GM12878 (cell line): ENCODE measurements around the gene FAM163B. TPM values are rescaled to one million over a fixed set of nuclear protein-coding genes. Genes with fewer than 3 reads are reported as not detected.

ENCODE experiments used
- ATAC-seq: fragments of 200-7000 bp; cut with Tn5 transposase; 3 replicates; pipeline ENCODE4 v1.9.1; 2020; ENCODE audit warnings: mild to moderate bottlenecking, moderate library complexity
- BruUV-seq: library from RNA; stranded (reverse); fragments of 400-500 nt; replicated peaks from 2 replicates; lab custom pipeline; 2021; lab: Mats Ljungman, UMichigan
- CTCF ChIA-PET: fragments of 300-600 bp; sonication (Branson Sonifier 250); formaldehyde crosslinking; extraction: SDS; loops from one replicate; lab custom pipeline; 2021; ENCODE audit warnings: inconsistent platforms; lab: Yijun Ruan, JAX
- POLR2A ChIA-PET: fragments of 350-600 bp; formaldehyde crosslinking; extraction: SDS; loops from one replicate; lab custom pipeline; 2021; ENCODE audit warnings: inconsistent platforms; lab: Charles Lee
- RAD21 ChIA-PET: fragments of 300-600 bp; sonication (Branson Sonifier 250); formaldehyde crosslinking; loops from one replicate; lab custom pipeline; 2023; ENCODE audit warnings: antibody characterized with exemption; ENCODE audit not compliant: unreplicated experiment; lab: Charles Lee
- SMC1A ChIA-PET: fragments of 300-600 bp; sonication (Branson Sonifier 250); formaldehyde crosslinking; loops from one replicate; lab custom pipeline; 2023; ENCODE audit not compliant: unreplicated experiment, uncharacterized antibody; lab: Charles Lee
- DNase-seq: peaks from one replicate; pipeline ENCODE4 v3.0.0-alpha.2; 2011; ENCODE audit warnings: low read depth, low spot score
- FAIRE-seq: peaks from 3 replicates; lab custom pipeline; 2011; peaks lifted over from hg19 to GRCh38; lab: Jason Lieb, UNC
- H2AFZ ChIP-seq: 2 replicates; pipeline ENCODE4 v1.6.0; 2011; ENCODE audit warnings: low read depth, low read length, control low read depth; ENCODE audit not compliant: control insufficient read depth
- H3K27ac ChIP-seq: 2 replicates; pipeline ENCODE4 v1.5.1; 2011; ENCODE audit warnings: control low read depth; ENCODE audit not compliant: control insufficient read depth, insufficient read depth
- H3K27me3 ChIP-seq, 2 experiments: replicated peaks in 1 of 2; 2 replicates each; pipeline versions ENCODE4 v1.6.0 to v1.6.1; 2011; ENCODE audit warnings: low read length in 1 of 2; ENCODE audit not compliant: control insufficient read depth in 2 of 2, insufficient read depth in 2 of 2
- H3K36me3 ChIP-seq, 2 experiments: 2 replicates each; pipeline ENCODE4 v1.5.1; 2011; ENCODE audit warnings: low read length in 1 of 2; ENCODE audit not compliant: control insufficient read depth in 2 of 2, insufficient read depth in 2 of 2
- H3K4me1 ChIP-seq: 2 replicates; pipeline ENCODE4 v1.6.1; 2011; ENCODE audit warnings: mild to moderate bottlenecking, low read length, moderate library complexity, mixed read lengths; ENCODE audit not compliant: control insufficient read depth, insufficient read depth
- H3K4me2 ChIP-seq: 2 replicates; pipeline ENCODE4 v1.6.0; 2011; ENCODE audit warnings: control low read depth; ENCODE audit not compliant: control insufficient read depth, insufficient read depth
- H3K4me3 ChIP-seq: fragments of 200-600 bp; sonication (generic); 2 replicates; pipeline ENCODE4 v1.5.1; 2016
- H3K79me2 ChIP-seq: 2 replicates; pipeline ENCODE4 v1.6.0; 2011; ENCODE audit warnings: low read length; ENCODE audit not compliant: control insufficient read depth, insufficient read depth
- H3K9ac ChIP-seq: 2 replicates; pipeline ENCODE4 v1.8.0; 2011; ENCODE audit warnings: low read length, control low read depth, mixed read lengths; ENCODE audit not compliant: control insufficient read depth, insufficient read depth
- H3K9me3 ChIP-seq: replicated peaks from 3 replicates; pipeline ENCODE4 v1.5.1; 2011; ENCODE audit warnings: mild to moderate bottlenecking, low read length; ENCODE audit not compliant: control insufficient read depth, insufficient read depth
- H4K20me1 ChIP-seq: 2 replicates; pipeline ENCODE4 v1.6.0; 2011; ENCODE audit not compliant: control insufficient read depth, insufficient read depth
- KDM1A ChIP-seq: fragments of 200-600 bp; sonication (generic); IDR thresholded peaks from 2 replicates; pipeline ENCODE4 v1.6.1; 2016; ENCODE audit warnings: borderline replicate concordance
- PML ChIP-seq: IDR thresholded peaks from 2 replicates; pipeline ENCODE4 v1.6.1; 2012; ENCODE audit warnings: low read length, inconsistent platforms
- TBL1XR1 ChIP-seq: IDR thresholded peaks from 2 replicates; pipeline ENCODE4 v1.6.1; 2012; ENCODE audit warnings: low read depth, low read length, improper control_type of control experiment
- ZNF217 ChIP-seq: fragments of 450-650 bp; IDR thresholded peaks from 2 replicates; pipeline ENCODE4 v1.6.1; 2017; ENCODE audit warnings: antibody characterized with exemption, mild to moderate bottlenecking
- WGBS: methylation state at CpG from one replicate; pipeline ENCODE4 v1.1.6; 2016; ENCODE audit warnings: low lambda C conversion rate; ENCODE audit not compliant: insufficient replicate concordance, insufficient coverage; ENCODE audit errors: missing lambda C conversion rate; 5-methylcytosine and 5-hydroxymethylcytosine counted together
- in situ Hi-C: fragments of 300-500 bp; cut with MboI; formaldehyde crosslinking; loops from 9 replicates; pipeline ENCODE4 v1.14.3; 2018; ENCODE audit warnings: mixed read lengths
- intact Hi-C: fragments of 100-400 bp; cut with micrococcal nuclease; formaldehyde crosslinking; loops from one replicate; pipeline ENCODE4 v1.14.2; 2022; ENCODE audit not compliant: unreplicated experiment
- polyA plus RNA-seq, 11 experiments: library from polyadenylated mRNA; depleted of rRNA in 4 of 11; unstranded in 6 of 11; stranded (reverse) in 5 of 11; fragments of >200 nt; fragmentation: Nextera tagmentation in 4 of 11; fragmentation: Illumina TruSeq in 1 of 11; extraction: Ambion mirVana in 4 of 11; extraction: Trizol in 1 of 11; gene quantifications; 1 replicate in 1 of 11; 2 replicates in 10 of 11; pipeline versions ENCODE4 v1.2.1 to v1.2.3, GENCODE V29; 2011 to 2016; ENCODE audit warnings: inconsistent platforms in 2 of 11, missing spikeins in 2 of 11, low read depth in 1 of 11
- total RNA-seq, 4 experiments: library from RNA; depleted of rRNA in 3 of 4; stranded (reverse); fragments of >200 nt in 3 of 4; fragmentation: Illumina TruSeq in 1 of 4; extraction: Trizol in 1 of 4; gene quantifications; 2 replicates each; pipeline versions ENCODE4 v1.2.1 to v1.2.3, GENCODE V29; 2013 to 2021
- TF ChIP-seq, protein P1 (sequence below): fragments of 450-650 bp; IDR thresholded peaks from 2 replicates; pipeline ENCODE4 v1.6.1; 2018; ENCODE audit warnings: borderline replicate concordance, mild to moderate bottlenecking; ENCODE audit not compliant: partially characterized antibody

The FAM163B gene
- total and polyA plus RNA-seq, 10 of the 15 experiments (the other 5 are each of a cell fraction or from before 2014, with no cell fraction given), result not detected

DNA sequence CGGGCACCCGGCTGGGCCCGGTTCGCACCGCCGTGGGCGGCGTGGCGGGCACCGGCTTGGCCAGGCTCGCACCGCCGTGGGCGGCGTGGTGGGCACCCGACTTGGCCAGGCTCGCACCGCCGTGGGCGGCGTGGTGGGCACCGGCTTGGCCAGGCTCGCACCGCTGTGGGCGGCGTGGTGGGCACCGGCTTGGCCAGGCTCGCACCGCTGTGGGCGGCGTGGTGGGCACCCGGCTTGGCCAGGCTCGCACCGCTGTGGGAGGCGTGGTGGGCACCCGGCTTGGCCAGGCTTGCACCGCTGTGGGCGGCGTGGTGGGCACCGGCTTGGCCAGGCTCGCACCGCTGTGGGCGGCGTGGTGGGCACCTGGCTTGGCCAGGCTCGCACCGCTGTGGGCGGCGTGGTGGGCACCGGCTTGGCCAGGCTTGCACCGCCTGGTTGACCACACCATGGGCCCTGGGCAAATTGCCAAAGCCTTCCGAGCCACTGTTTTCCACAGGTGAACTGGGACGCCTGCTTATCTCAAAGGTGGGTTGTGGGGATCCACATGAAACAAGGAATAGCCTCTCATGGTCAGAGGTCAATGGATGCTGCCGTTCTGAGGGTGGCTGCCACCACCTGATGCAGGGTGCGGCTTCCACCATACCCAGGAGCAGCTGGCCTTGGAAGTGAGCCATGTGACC is 46.4 kb downstream of the FAM163B start:
- SMC1A ChIA-PET, result no interaction called here

More for the DNA sequence above, 46.4 kb downstream of the FAM163B start:
- Histone ChIP-seq H3K4me2 (no peak overlapping the region), H3K27me3 (no peaks in the 10 kb centered on the region), H3K4me3 (no peak overlapping the region), H3K27ac (no peak overlapping the region), H3K4me1 (peaks cover 11% of the 10 kb centered on the region), H4K20me1 (no peaks in the 10 kb centered on the region), H2AFZ (no peak overlapping the region), H3K36me3 (no peaks in the 10 kb centered on the region), H3K9ac (no peak overlapping the region), H3K9me3 (no peaks in the 10 kb centered on the region), H3K79me2 (no peaks in the 10 kb centered on the region)
- no peak for FAIRE-seq
- WGBS, result 63% methylated on average over 31 of the region's 54 CpGs
- TF ChIP-seq, protein P1, sequence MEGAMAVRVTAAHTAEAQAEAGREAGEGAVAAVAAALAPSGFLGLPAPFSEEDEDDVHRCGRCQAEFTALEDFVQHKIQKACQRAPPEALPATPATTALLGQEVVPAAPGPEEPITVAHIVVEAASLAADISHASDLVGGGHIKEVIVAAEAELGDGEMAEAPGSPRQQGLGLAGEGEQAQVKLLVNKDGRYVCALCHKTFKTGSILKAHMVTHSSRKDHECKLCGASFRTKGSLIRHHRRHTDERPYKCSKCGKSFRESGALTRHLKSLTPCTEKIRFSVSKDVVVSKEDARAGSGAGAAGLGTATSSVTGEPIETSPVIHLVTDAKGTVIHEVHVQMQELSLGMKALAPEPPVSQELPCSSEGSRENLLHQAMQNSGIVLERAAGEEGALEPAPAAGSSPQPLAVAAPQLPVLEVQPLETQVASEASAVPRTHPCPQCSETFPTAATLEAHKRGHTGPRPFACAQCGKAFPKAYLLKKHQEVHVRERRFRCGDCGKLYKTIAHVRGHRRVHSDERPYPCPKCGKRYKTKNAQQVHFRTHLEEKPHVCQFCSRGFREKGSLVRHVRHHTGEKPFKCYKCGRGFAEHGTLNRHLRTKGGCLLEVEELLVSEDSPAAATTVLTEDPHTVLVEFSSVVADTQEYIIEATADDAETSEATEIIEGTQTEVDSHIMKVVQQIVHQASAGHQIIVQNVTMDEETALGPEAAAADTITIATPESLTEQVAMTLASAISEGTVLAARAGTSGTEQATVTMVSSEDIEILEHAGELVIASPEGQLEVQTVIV, result no peak
- TF ChIP-seq ZNF217 (no peak), PML (no peak), TBL1XR1 (no peak), KDM1A (no peak)
- intact Hi-C loops (no loop called here), in situ Hi-C loops (no loop called here)
- POLR2A ChIA-PET, result no interaction called here
- no TSS peak for BruUV-seq
- DNase-seq, result no peak
- RAD21 ChIA-PET, result no interaction called here
- CTCF ChIA-PET, result no interaction called here
- no peak for ATAC-seq
